Measurements from ENCODE around the gene CHI3L2. TPM values are rescaled to one million over a fixed set of nuclear protein-coding genes. Genes with fewer than 3 reads are reported as not detected.

CHI3L2 gene, protein sequence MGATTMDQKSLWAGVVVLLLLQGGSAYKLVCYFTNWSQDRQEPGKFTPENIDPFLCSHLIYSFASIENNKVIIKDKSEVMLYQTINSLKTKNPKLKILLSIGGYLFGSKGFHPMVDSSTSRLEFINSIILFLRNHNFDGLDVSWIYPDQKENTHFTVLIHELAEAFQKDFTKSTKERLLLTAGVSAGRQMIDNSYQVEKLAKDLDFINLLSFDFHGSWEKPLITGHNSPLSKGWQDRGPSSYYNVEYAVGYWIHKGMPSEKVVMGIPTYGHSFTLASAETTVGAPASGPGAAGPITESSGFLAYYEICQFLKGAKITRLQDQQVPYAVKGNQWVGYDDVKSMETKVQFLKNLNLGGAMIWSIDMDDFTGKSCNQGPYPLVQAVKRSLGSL
- polyA plus RNA-seq (ENCODE audit: insufficient read length in 4 of 4), result under 1 TPM in 2 of 4 donors, not detected in 2; 0.11 to 0.31 TPM

DNA sequence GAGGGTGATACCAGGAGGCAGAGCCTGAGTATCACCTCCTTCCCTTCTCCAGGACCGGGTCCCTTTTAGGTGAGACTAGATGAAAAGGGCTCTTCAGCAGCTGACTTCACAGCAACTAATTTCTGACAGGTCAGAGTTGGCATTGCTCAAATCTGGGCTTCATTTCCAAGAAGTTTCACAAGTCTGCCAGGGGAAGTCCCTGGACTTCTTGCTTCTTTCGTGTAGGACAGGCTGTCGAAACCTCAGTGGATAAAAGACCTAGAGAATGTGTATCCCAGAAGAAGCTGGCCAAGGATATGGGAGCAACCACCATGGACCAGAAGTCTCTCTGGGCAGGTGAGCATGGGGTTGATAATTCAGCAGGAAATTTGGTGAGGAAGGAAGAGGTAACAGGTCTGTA is at the start of gene CHI3L2:
Gene CHI3L2 (plus strand): TSS at position 280 of the 400 bp plus-strand sequence. CDS start 17 bp downstream, at position 297.
- no peak for DNase-seq (ENCODE audit: low read depth in 4 of 4, low spot score in 3 of 4)

DNA sequence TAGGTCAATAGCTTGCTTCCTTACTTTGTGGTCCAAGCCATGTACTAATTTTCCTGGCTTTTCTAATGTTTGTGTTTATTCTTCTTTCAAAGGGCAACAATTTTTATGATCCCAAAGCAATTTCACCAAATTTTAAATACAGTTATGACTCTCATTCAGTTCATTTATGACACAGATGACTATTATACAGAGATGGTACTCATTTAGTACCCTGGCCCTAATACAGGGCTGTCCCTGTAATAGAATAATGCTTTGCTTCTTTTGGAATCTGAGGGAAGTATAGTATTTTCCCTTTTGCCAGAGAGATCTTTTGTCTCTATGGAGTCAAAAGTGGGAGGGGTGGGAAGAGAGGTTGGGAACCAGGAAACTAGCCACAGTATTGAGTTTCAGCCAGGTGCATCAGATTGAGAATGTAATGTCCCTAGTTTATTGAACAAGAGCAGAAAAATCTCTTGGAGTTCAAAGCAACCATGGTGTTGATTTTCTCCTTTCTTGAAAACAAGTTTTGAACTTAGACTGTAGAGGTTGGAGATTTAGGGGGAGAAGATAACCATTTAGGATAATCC is 47.5 kb upstream of the CHI3L2 start:
- DNase-seq (ENCODE audit: low read depth in 4 of 4, low spot score in 3 of 4), result no peak

DNA sequence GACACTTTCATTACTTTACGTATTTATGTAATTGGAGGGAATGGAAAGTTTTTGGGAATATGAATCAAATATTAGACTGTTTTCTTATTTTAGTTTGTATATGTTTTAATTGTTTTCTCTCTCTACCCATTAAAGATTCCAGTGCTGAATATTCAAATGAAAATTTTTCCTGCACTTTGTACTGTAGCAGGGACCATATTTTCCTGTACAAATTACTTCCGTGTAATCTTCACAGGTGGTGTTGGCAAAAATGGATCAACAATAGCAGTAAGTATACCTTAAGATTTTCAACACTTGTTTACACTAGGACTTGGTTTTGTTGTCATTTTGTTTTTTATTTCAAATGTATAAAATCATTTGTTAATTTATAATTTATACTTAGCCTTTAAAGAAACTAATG is 45.5 kb upstream of the CHI3L2 start:
- no peak for DNase-seq (ENCODE audit: low read depth in 4 of 4, low spot score in 3 of 4)

DNA sequence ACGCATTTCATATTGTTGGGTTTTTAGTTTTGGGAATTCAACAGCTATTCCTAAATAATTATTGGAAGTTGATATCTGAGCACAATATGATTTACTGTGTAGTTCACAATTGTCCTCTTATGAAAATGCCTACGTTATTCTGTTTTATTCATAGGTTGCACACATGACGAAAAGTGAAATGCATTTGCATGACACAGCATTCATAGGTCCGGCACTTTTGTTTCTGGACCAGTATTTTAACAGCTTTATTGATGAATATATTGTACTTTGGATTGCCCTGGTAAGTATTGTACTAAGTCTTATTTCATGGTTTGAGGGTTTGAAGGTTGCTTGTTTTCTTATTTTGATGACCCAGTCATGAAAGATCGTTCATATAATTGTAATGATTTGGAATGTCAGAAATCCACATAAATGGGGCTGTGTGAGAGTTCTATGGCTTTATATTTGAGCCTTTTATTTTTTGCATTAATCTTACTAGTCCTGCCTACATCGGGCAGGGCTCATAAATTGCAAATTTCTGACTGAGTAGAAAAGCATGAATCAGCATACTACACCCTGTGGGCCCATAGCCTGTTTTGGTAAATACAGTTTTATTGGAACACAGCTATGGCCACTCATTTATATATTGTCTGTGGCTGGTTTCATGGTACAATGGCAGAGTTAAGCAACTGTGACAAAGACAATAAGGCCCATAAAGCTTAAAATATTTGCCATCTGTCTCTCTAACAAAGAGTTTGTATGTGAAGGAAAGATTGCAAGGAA is 44.0 kb upstream of the CHI3L2 start:
- no peak for DNase-seq (ENCODE audit: low read depth in 4 of 4, low spot score in 3 of 4)

DNA sequence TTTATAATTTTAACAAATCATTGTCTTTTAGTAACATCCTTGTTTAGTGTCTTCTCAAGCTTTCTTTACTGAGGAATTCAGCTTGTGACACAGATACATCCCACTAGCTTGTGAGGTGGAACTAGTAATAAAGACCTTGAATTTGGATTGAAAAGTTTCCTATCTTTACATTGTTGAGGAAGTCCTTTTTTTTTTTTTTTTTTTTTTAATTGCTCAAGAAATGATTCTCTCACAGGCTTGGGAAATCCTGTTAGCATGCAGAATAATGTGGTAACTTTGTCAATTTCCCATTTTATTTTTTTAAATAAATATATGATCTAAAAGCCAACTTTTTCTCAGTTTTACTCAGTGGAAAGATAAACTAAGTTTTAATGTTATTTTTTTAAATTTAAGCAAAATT is 42.9 kb upstream of the CHI3L2 start:
- no peak for DNase-seq (ENCODE audit: low read depth in 4 of 4, low spot score in 3 of 4)

DNA sequence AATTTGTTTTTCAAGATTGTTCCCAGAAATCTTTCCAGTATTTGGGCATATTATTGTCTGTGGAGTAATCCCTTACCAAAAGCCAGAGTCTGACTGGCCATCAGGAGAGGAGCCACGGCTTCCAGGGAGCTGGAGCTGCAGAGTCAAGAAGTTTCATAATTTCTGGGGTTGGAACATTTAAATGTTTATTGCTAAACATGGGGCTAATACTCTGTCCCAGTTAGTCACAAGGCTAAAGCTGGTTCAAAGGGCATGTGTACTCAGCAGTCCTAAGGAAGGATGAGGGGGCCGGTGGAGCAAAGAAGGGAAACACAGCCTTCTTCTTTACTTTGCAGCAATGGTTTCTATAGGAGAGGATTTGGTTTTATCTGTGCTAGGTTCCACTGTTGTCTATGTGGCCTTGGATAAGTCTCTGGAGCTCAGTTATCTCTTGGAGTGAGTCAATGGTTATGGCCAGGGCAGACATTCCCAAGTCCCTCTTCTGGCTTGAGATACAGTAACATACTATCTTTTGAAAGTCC is 36.5 kb upstream of the CHI3L2 start:
- DNase-seq (ENCODE audit: low read depth in 4 of 4, low spot score in 3 of 4), result no peak

DNA sequence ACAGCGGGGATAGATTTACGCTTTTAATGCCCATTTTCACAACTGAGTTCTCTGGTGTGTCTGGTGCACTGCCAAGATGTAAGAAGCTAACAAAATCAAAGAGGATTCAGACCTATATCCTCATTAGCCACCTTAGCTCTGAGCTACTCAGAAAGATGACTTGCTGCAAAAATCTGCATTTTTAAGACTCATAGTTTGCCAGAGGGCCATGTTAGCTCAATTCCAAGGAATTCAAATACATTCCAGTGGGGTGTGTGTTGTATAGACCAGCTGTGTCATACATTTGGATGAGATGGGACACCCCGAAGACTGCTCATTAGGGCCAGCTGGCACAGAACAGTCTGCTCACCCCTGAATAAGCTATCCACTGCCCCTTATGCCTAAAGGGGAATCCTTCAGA is 36.0 kb upstream of the CHI3L2 start:
- DNase-seq (ENCODE audit: low read depth in 4 of 4, low spot score in 3 of 4), result no peak

DNA sequence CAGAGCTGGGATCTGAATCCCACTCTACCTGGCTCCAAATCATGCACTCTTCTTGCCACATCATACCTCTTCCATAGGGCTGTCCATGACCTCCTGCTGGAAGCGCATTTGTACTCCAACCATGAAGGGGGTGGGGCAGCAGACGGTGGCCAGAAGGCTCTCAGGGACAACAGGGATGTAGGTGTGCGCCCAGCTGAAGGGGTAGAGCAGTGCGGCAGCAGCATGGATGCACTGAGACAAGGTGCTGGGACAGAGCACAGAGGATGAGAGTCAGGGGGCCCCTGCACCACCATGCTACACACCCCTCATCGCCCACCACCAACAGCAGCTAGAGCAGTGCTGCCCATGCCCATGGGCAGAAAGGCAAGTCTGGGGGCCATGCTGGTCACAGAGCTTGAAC is 35.4 kb upstream of the CHI3L2 start:
- DNase-seq (ENCODE audit: low read depth in 4 of 4, low spot score in 3 of 4), result no peak

DNA sequence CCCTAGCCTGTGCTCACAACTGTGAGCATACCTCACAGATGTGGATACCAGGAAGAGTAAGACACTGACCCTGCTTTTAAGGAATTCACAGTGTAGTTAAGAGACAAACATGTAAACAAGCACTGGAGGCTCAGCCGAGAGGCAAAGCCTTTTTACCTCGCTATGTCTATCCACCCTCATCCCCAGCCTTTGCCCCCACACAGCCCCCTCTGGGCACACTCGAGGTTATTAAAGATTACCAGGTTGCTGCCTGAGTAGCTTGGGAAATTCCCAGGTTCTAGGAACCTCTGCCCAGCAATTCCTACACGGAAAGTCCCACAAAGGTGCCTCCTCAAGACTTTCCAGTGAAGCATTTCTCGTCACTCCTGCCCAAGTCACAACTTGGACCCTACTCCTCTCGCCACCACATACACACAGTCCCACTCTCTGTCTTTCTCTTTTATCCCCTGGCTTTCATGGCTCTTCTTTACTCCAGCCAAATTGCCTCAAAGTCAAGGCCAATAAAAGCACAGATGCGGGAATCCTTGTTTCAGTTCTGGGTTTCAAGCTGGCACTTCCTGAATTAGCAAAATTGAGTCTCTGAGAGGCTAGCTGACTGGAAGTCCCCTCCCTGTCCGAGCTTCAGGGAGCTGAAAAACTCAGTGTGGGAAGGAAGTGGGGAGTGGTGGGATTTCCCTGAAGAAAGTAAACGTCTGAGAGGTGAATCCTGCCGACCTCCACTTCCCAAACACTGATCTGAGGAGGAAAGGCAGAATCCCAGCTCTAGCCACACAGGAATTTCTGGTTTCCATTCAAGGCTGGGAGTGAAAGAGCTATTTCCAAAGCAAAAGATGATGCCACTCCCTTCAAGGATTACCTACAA is 34.6 kb upstream of the CHI3L2 start:
- DNase-seq (ENCODE audit: low read depth in 4 of 4, low spot score in 3 of 4), result no peak

DNA sequence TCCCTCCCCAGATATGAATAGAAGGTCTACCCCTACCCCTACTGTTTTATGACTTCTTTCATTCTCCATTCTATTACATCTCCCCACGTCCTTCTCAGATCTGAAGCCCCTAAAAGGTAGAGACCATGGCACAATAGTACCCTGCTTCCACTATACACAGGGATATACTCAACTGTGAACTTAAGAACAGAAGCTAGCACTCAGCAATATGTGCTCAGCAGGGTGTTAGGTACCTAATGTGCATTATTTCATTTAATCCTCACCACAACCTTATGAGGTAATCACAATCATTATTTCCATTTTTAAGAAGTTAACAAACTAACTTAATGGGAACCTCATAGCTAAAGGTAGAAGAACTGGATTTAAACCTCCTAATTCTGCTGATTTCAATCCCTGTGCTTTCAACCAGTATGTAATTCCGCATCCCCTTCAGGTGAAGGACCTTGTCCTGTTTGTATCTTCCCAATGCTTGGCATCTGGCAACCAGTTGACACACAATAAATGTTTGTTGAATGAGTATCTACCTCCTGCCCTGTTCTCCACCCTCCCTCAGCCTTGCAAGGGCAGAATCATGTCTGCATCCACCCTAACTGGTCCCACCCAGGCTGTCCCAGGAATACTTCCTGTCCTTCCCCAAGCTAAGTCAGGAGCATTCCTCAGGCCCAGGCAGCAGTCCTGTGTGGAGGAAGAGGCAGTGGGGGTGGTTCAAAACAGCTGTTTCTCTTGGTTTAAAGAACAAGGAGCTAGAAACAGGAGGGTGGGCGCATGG is 33.6 kb upstream of the CHI3L2 start:
- DNase-seq (ENCODE audit: low read depth in 4 of 4, low spot score in 3 of 4), result no peak

DNA sequence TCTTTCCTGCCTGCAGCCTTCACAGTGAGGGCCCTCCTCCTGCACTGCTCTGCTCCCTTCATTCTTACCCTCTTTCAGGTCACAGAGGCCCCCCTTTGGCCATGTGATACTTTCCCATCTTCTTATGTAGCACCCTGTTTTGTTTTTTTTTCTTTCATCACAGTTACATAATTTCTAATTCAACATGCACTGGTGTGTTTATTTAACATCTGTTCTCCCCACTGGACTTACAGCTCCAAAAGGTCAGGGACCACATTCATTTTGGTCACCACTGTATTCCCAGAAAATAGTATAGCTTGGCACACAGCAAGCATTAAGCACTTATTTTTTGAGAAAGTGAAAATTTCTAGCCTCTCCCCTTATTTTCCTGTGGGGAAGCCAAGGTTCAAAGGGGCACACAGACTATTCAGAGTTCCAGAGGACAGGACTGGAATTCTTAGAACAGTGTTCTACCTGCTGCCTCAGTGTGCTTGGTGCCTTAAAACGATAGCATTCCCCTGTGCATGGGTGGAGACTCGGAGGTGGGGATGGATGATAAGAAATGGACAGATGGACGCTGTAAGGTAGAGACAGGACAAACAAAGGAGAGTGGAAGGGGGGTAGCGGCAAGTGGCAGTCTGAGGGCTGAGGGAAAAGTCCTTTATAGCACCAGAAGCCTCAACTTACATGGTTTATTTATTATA is 32.4 kb upstream of the CHI3L2 start:
- DNase-seq (ENCODE audit: low read depth in 4 of 4, low spot score in 3 of 4), result no peak

DNA sequence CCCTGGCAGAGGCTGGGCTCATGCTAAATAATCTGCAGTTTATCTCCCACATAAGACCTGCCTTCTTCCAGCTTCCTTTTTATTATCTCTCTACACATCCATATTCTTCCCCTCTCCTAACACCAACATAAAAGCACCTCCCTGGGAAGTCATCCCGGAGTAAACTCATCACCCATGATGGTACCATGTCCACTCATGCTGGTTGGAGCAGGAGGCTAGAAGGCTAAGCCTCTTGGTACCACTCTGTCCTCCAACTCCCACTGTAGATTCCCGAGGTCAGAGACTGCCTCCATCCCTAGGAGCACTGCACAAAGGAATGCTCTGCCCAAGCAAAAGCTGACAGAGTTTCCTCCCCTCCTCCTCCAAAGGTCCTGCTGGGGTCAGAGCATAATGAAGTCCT is 31.3 kb upstream of the CHI3L2 start:
- DNase-seq (ENCODE audit: low read depth in 4 of 4, low spot score in 3 of 4), result no peak

DNA sequence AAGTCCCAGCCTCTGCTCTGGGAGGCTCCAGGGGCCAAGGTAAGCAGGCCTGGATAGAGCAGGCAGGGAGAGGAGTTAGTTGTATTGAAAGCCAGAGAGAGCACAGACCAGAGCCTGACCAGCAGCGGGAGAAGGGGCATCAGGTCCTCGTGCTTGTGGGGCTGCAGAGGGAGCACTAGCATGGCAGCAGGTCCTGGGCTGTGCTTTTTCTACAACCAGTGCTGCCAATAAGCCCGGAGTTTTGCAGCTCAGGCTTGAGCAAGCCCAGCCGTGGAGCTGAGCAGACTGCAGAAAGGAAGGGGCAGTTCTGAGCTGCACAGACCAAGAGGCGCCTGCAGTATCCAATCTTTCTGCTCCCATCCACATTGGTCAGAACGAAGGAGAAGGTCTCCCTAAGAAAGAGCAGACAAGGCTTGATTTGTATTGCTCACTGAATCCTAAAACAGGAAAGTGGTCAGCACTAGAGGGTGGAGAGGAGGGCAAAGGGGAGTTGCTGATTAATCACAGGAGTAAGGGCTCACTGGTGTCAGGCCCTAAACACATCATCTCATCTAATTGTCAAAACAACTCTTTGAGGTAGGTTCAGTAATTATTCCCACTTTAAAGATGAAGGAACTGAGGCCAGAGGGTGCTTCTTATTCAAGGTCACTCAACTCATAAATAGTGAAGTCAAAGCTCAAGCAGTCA is 29.8 kb upstream of the CHI3L2 start:
- no peak for DNase-seq (ENCODE audit: low read depth in 4 of 4, low spot score in 3 of 4)

DNA sequence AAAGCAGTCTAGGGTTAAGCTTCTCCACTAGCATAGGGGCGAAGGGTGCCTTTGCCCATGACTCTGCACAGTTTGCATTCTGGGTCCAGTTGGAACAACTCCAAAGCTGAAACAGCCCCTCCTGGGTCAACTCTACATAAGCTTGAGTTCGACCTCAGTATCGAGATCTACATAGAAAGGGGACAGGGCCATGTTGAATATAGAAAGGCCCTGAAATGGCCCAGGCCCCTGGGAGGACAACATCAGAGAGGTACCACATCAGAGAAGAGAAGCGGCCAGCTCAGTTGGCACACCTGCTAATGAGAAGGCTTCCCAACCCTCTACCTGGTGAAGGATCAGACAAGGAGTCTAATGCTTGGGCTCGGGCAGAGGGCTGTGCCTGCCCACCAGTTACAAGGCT is 28.7 kb upstream of the CHI3L2 start:
- no peak for DNase-seq (ENCODE audit: low read depth in 4 of 4, low spot score in 3 of 4)

DNA sequence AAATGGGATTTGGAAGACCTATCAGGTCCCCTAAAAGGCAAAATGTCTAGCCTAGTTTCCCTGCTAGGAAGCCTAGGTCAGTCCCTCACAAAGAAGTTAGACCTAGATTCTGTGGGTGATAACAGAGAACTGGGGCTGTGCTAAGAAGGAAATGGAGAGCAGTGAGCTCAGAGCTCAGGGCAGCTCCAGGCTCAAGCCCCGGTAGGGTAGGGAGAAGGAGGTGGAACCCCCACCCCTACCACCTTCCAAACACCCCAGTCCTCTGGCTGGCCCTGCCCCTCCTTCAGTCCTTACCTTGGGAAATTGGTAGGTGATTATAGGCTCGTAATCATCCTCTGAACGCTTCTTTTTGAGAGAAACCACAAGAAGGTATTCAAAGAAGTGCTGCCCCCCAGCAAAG is 28.2 kb upstream of the CHI3L2 start:
- no peak for DNase-seq (ENCODE audit: low read depth in 4 of 4, low spot score in 3 of 4)

DNA sequence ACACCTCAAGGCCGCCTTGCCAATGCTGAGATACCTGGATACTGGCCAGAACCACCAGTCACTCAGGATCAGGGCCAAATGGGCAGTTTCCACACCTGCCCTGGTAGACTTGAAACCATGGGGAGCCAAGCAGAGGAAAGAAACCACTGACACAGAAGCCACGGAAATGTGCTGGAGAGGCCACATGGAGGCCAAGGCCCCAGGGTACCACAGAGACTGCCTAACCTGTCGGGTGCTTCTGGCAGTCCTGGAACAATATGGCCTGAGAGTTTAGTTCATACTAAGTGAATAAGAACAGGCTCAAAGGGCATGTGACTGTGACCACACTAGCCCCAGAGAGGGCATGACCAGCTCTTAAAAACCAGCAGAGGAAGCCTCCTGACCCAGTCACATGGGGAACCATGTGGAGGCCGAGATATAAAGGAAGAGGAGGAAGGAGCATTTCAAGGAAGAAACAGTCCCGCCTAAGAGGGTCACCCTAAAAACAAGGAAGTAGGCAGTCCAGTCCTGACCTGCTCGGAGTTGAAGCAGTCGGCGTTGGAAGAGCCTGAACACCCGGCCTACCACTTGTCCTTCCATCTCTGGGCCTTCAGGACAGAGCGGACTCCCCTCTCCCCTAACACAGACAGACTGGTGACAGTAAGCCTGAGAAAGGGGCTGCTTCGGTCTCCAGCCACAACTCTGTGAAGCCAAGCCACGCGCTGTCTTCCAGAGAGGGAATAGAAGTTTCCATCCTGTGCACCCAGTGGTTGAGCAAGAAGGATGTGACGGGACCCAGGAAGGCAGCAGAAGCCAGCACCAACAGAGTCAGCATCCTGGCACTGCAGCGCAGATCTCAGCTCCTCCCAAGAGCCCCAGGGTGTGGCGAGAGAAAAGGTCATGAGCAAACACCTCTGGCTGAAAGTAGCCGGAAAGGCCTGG is 27.4 kb upstream of the CHI3L2 start, which contains the start of gene DENND2D:
Gene DENND2D (minus strand): TSS at position 766 of the 921 bp plus-strand sequence. CDS start 187 bp downstream, at position 579.
- DNase-seq (ENCODE audit: low read depth in 4 of 4, low spot score in 3 of 4), result no peak

DNA sequence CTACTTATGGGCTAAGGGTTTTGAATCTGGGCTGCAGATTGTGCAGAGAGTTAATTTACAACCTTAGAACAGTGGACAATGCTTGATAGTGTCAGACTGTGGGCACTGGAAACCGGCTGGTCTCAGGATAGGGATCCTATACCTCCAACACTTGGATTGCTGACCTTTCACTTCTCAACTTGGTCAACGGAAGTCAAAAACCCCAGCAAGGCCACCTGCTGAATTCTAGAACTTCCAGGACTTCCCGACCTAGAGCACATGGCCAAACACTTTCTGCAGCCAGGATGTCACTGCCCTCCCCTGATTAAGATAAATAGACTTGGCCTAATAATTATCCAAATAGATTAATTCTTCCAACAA is 26.7 kb upstream of the CHI3L2 start:
- DNase-seq (ENCODE audit: low read depth in 4 of 4, low spot score in 3 of 4), result no peak

Data from left renal pelvis (tissue), 4 donors.